Right lobe of liver (tissue), 6 donors: ENCODE data around the gene BRSK2. TPM values are rescaled to one million over a fixed set of nuclear protein-coding genes. Genes with fewer than 3 reads are reported as not detected.

ENCODE experiments used
- ATAC-seq, 4 donors: fragments of 200-7000 bp; cut with Tn5 transposase; one replicate each; pipeline ENCODE4 v1.9.1; 2020; ENCODE audit warnings: mild to moderate bottlenecking in 4 of 4, moderate library complexity in 4 of 4
- DNase-seq, 3 donors: peaks; one replicate each; pipeline ENCODE4 v3.0.0-alpha.2; 2020
- H3K27ac ChIP-seq, 3 donors: fragments of 200-600 bp; one replicate each; pipeline ENCODE4 v1.8.0; 2022
- H3K27me3 ChIP-seq, 2 donors: fragments of 200-600 bp; one replicate each; pipeline ENCODE4 v1.8.0; 2022
- H3K36me3 ChIP-seq, 4 donors: fragments of 200-600 bp; sonication (generic) in 1 of 4; one replicate each; pipeline versions ENCODE4 v1.5.1 to v1.8.0; 2017 to 2022; ENCODE audit warnings: control low read depth in 1 of 4
- H3K4me1 ChIP-seq, 4 donors: fragments of 200-600 bp; sonication (generic) in 1 of 4; one replicate each; pipeline versions ENCODE4 v1.5.1 to v1.8.0; 2017 to 2022; ENCODE audit warnings: control low read depth in 1 of 4
- H3K4me3 ChIP-seq, 3 donors: fragments of 200-600 bp; one replicate each; pipeline ENCODE4 v1.8.0; 2022
- H3K9me3 ChIP-seq, 4 donors: fragments of 200-600 bp; sonication (generic) in 1 of 4; one replicate each; pipeline versions ENCODE4 v1.5.1 to v1.8.0; 2017 to 2022; ENCODE audit warnings: control low read depth in 1 of 4
- CTCF ChIP-seq, 4 donors: fragments of 200-600 bp in 3 of 4; fragments of 450-650 bp in 1 of 4; IDR thresholded peaks; one replicate each; pipeline versions ENCODE4 v1.5.1 to v1.8.0; 2016 to 2022; ENCODE audit warnings: antibody characterized with exemption in 4 of 4, mild to moderate bottlenecking in 2 of 4
- POLR2A ChIP-seq: fragments of 450-650 bp; IDR thresholded peaks from one replicate; pipeline ENCODE4 v1.6.1; 2017; ENCODE audit warnings: antibody characterized with exemption, mild to moderate bottlenecking
- WGBS: methylation state at CpG from one replicate; pipeline ENCODE4 v1.1.6; 2018; ENCODE audit warnings: low coverage, low lambda C conversion rate; ENCODE audit not compliant: insufficient coverage; ENCODE audit errors: missing lambda C conversion rate; 5-methylcytosine and 5-hydroxymethylcytosine counted together
- intact Hi-C, 2 donors: fragments of 100-400 bp; cut with DNase I; formaldehyde crosslinking; loops; one replicate each; pipeline versions ENCODE4 v1.11.2 to v1.14.1; 2022
- total RNA-seq, 6 experiments: library from RNA; depleted of rRNA in 2 of 6; stranded (reverse); fragments of >200 nt in 2 of 6; fragmentation: NEBNext Ultra II Directional in 3 of 6; extraction: Animal tissue kit (Norgen Biotek cat#: 25700) in 3 of 6; gene quantifications; one replicate each; pipeline versions ENCODE4 v1.1.0 to v1.2.4, GENCODE V29; 2016 to 2023
- donor health status: DM: no; HTN: yes; CAD: no.
- donor health status: DM: no; HTN: no; CAD: no.
- donor health status: DM: no; HTN: no; CAD: no.
- donor health status: DM: no; HTN: yes; CAD: no.
- donor health status: DM: no; HTN: yes; CAD: no.

The BRSK2 gene
- total RNA-seq, 6 experiments from 2014 or later: 0.12 to 0.49 TPM; not detected in 4

DNA sequence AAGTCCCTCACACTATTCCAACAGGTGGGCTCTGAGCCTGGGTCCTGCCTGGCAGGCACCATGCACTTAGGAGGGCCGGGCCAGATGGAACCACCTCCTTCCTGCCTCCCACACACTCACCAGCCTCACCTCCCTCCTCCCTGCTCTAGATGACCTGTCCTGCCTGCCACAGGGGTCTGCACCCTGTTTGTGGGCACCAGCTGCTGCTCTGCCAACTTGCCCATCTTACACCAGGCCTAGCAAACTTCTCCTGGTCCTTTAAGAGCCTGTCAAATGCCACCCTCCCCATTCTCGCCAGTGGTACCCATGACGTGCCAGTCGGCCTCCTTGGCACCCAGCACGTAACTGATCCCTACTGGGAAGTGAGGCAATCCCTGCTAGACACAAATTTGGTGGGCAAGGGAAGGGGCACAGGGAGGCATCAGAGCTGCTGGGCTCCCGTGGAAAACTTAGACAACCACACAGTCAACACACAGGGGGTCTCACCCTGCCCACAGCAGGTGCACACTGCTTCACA lies 93.8 kb downstream of the BRSK2 start:
- Histone ChIP-seq H3K27ac (no peak overlapping the region), H3K4me3 (no peak overlapping the region), H3K36me3 (peaks cover 0 to 5% (median 2%) of the 10 kb centered on the region in 4 donors), H3K27me3 (no peaks in the 10 kb centered on the region), H3K4me1 (peaks cover 0 to 2% (median 0%) of the 10 kb centered on the region in 4 donors), H3K9me3 (no peaks in the 10 kb centered on the region)
- TF ChIP-seq POLR2A: no peak
- TF ChIP-seq CTCF (IDR thresholded peaks at IDR 0.05): no peak
- intact Hi-C loops: no loop called here
- no CpG with 5 or more reads among the region's 6 CpGs for WGBS
- DNase-seq: peak in 2 of 3 donors; percentile 7 to 31
- no peak for ATAC-seq

DNA sequence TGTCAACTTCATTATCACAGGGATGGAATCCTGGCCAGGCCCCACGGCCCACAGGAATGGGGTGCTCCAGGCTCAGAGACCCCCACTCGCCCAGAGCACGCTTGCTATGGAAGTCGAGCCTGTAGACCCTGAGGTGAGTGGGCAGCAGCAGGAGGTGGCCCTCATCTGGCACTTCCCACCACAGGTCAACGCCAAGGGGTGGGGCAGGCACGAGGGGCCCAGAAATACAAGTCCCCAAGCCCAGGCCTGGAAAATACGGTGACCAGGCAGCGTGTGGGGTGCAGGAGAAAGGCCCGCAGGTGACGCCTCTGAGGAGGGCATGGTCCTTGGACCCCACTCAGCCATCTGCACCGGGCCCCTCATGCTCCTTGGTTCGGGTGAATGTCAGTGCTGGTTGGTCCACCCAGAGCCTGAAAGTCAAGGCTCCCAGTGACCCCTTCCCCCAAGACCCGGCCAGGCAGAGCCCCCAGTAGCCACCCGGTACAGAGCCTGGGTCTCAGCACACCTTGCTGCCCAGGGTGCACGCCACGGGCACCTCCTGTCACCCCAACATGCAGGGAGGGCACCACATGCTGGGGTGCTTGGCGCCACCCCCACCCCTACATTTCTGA lies 94.4 kb downstream of the BRSK2 start:
- ATAC-seq (no peak), DNase-seq (peak in 2 of 3 donors; percentile 16 to 43)
- H3K27ac ChIP-seq: no peak overlapping the region
- intact Hi-C loops: no loop called here
- H3K4me1 ChIP-seq: peaks cover 0 to 2% (median 0%) of the 10 kb centered on the region in 4 donors
- peaks cover 0 to 3% (median 1%) of the 10 kb centered on the region in 4 donors for H3K36me3 ChIP-seq
- H3K9me3 ChIP-seq: no peaks in the 10 kb centered on the region
- H3K27me3 ChIP-seq: no peaks in the 10 kb centered on the region
- 100% methylated on average over 1 of the region's 17 CpGs for WGBS
- H3K4me3 ChIP-seq: no peak overlapping the region
- TF ChIP-seq CTCF (IDR thresholded peaks at IDR 0.05): no peak
- no peak for TF ChIP-seq POLR2A

- H3K4me1 ChIP-seq: peaks cover 0 to 2% (median 0%) of the 10 kb centered on the region in 4 donors
Measured at GRCh38 chr11:1484695-1485503, 95.2 kb downstream of the BRSK2 start.

DNA sequence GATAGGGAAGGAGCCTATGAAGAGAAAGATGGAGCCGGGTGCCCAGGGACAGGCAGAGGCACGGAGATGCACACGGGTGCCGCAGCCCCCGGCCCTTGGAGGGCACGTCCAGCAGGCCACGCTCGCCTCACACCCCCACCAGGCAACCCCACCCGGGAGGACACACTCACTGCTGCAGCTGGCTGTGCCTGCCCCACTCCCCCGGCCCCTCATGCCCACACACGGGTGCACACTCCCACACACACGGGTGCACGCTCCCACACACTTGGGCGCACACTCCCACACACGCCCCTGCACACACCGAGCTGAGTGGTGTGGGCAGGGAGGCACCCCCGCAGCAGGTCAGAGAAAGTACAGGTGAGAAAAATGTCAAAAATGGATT lies 95.8 kb downstream of the BRSK2 start:
- peaks cover 0 to 2% (median 0%) of the 10 kb centered on the region in 4 donors for H3K4me1 ChIP-seq
- H3K9me3 ChIP-seq: no peaks in the 10 kb centered on the region
- no peak overlapping the region for H3K4me3 ChIP-seq
- ATAC-seq (no peak), DNase-seq (peak in 2 of 3 donors; percentile 16 to 51)
- intact Hi-C loops: no loop called here
- no peaks in the 10 kb centered on the region for H3K27me3 ChIP-seq
- H3K27ac ChIP-seq: no peak overlapping the region
- no CpG with 5 or more reads among the region's 17 CpGs for WGBS
- TF ChIP-seq POLR2A: no peak
- no peak for TF ChIP-seq CTCF (IDR thresholded peaks at IDR 0.05)
- no peaks in the 10 kb centered on the region for H3K36me3 ChIP-seq

More at GRCh38 chr11:1484695-1485503, 95.2 kb downstream of the BRSK2 start:
- no peak overlapping the region for H3K27ac ChIP-seq
- DNase-seq (peak in 2 of 3 donors; percentile 13 to 39), ATAC-seq (no peak)
- H3K4me3 ChIP-seq: no peak overlapping the region
- intact Hi-C loops: no loop called here
- TF ChIP-seq POLR2A (no peak), CTCF (IDR thresholded peaks at IDR 0.05) (no peak)
- WGBS: 86% methylated on average over 5 of the region's 20 CpGs
- no peaks in the 10 kb centered on the region for H3K9me3 ChIP-seq
- peaks cover 0 to 3% (median 0%) of the 10 kb centered on the region in 4 donors for H3K36me3 ChIP-seq
- no peaks in the 10 kb centered on the region for H3K27me3 ChIP-seq
